ENCODE measurements around the gene EML2.
"Not testable (repeated sequence)": the region's sequence is repeated elsewhere in the genome, so short reads cannot be mapped to it uniquely, and the experiment has no call there.

EML2 gene

GRCh38 chr19:45632468-45633196 is 6.6 kb downstream of the EML2 start:
- no peak for DNase-seq (ENCODE audit: low spot score)
- TF ChIP-seq CTCF (IDR thresholded peaks at IDR 0.05; ENCODE audit: extremely low read depth, insufficient read depth, missing control alignments), result no peak
- in situ Hi-C loops (cut with MboI; ENCODE audit: low pct_unique_long_range_greater_than_20kb, low sequenced_read_pairs, unreplicated experiment), result no loop called here

GRCh38 chr19:45630463-45630862 is 8.7 kb downstream of the EML2 start:
- in situ Hi-C loops (cut with MboI; ENCODE audit: low pct_unique_long_range_greater_than_20kb, low sequenced_read_pairs, unreplicated experiment), result no loop called here
- DNase-seq (ENCODE audit: low spot score), result peak; percentile 81
- no peak for TF ChIP-seq CTCF (IDR thresholded peaks at IDR 0.05; ENCODE audit: extremely low read depth, insufficient read depth, missing control alignments)

GRCh38 chr19:45629704-45630103 is 9.5 kb downstream of the EML2 start:
- no peak for TF ChIP-seq CTCF (IDR thresholded peaks at IDR 0.05; ENCODE audit: extremely low read depth, insufficient read depth, missing control alignments)
- peak; percentile 13 for DNase-seq (ENCODE audit: low spot score)
- in situ Hi-C loops (cut with MboI; ENCODE audit: low pct_unique_long_range_greater_than_20kb, low sequenced_read_pairs, unreplicated experiment), result no loop called here

GRCh38 chr19:45628219-45628618 is 11.0 kb downstream of the EML2 start:
- in situ Hi-C loops (cut with MboI; ENCODE audit: low pct_unique_long_range_greater_than_20kb, low sequenced_read_pairs, unreplicated experiment); DNase-seq (ENCODE audit: low spot score): not testable (repeated sequence)

GRCh38 chr19:45623984-45624383 is 15.2 kb downstream of the EML2 start:
- TF ChIP-seq CTCF (IDR thresholded peaks at IDR 0.05; ENCODE audit: extremely low read depth, insufficient read depth, missing control alignments), result no peak
- in situ Hi-C loops (cut with MboI; ENCODE audit: low pct_unique_long_range_greater_than_20kb, low sequenced_read_pairs, unreplicated experiment), result no loop called here
- no peak for DNase-seq (ENCODE audit: low spot score)

GRCh38 chr19:45621976-45622503 is 17.2 kb downstream of the EML2 start:
- in situ Hi-C loops (cut with MboI; ENCODE audit: low pct_unique_long_range_greater_than_20kb, low sequenced_read_pairs, unreplicated experiment), result no loop called here
- TF ChIP-seq CTCF (IDR thresholded peaks at IDR 0.05; ENCODE audit: extremely low read depth, insufficient read depth, missing control alignments), result no peak

GRCh38 chr19:45621389-45621788 is 17.8 kb downstream of the EML2 start:
- in situ Hi-C loops (cut with MboI; ENCODE audit: low pct_unique_long_range_greater_than_20kb, low sequenced_read_pairs, unreplicated experiment), result no loop called here

More at GRCh38 chr19:45621976-45622503, 17.2 kb downstream of the EML2 start:
- DNase-seq (ENCODE audit: low spot score), result no peak

More at GRCh38 chr19:45621389-45621788, 17.8 kb downstream of the EML2 start:
- TF ChIP-seq CTCF (IDR thresholded peaks at IDR 0.05; ENCODE audit: extremely low read depth, insufficient read depth, missing control alignments), result no peak
- no peak for DNase-seq (ENCODE audit: low spot score)
